Astrocyte (in vitro differentiated cells and primary cell): Measurements from ENCODE around the gene TRAPPC10.

Experiments used
- CTCF ChIP-seq: IDR thresholded peaks from 2 replicates; pipeline ENCODE4 v1.5.1; 2011; ENCODE audit warnings: low read depth, mild to moderate bottlenecking, inconsistent platforms, low read length, moderate library complexity; ENCODE audit not compliant: insufficient read depth
- EZH2 ChIP-seq: IDR thresholded peaks from 2 replicates; pipeline ENCODE4 v1.6.1; 2012; ENCODE audit warnings: mild to moderate bottlenecking, low read length, inconsistent platforms; ENCODE audit not compliant: insufficient read depth

- TF ChIP-seq CTCF (no peak), EZH2 (no peak)
Observed at GRCh38 chr21:44011579-44012473, at the start of gene TRAPPC10.
